ENCODE results near the gene RETREG1.

DNA sequence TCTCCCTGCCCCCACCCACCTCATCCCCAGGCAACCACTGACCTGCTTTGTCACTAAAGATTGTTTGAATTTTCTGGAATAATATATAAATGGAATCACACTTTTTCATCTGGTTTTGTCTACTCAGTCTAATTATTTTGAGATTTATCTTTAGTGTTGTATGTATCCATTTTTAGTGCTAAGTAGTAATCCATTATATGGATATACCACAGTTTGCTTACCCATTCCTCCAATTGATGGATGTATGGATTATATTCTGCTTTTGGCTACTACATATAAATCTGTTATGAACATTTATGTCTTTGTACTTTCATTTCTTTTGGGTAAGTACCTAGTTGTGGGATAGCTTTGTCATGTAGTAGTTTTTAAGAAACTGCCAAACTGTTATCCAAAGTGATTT is 136.7 kb downstream of the RETREG1 start:
- TF ChIP-seq TAF1 (CRISPR knock-in tag; IDR thresholded peaks at IDR 0.05): no peak
- TF ChIP-seq POLR2A (IDR thresholded peaks at IDR 0.05; ENCODE audit: insufficient read depth in 1 of 2, low read depth in 2 of 2, low read length in 2 of 2): no peak
- TF ChIP-seq JUND (CRISPR knock-in tag; IDR thresholded peaks at IDR 0.05): no peak
- TF ChIP-seq, protein P1, sequence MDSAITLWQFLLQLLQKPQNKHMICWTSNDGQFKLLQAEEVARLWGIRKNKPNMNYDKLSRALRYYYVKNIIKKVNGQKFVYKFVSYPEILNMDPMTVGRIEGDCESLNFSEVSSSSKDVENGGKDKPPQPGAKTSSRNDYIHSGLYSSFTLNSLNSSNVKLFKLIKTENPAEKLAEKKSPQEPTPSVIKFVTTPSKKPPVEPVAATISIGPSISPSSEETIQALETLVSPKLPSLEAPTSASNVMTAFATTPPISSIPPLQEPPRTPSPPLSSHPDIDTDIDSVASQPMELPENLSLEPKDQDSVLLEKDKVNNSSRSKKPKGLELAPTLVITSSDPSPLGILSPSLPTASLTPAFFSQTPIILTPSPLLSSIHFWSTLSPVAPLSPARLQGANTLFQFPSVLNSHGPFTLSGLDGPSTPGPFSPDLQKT (CRISPR knock-in tag; IDR thresholded peaks at IDR 0.05; ENCODE audit: borderline replicate concordance): no peak
- TF ChIP-seq, protein P2, sequence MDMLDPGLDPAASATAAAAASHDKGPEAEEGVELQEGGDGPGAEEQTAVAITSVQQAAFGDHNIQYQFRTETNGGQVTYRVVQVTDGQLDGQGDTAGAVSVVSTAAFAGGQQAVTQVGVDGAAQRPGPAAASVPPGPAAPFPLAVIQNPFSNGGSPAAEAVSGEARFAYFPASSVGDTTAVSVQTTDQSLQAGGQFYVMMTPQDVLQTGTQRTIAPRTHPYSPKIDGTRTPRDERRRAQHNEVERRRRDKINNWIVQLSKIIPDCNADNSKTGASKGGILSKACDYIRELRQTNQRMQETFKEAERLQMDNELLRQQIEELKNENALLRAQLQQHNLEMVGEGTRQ (IDR thresholded peaks at IDR 0.05; ENCODE audit: low read depth, low read length): no peak
- TF ChIP-seq, protein P2 (CRISPR knock-in tag; IDR thresholded peaks at IDR 0.05; ENCODE audit: borderline replicate concordance): no peak
- TF ChIP-seq, protein P3, sequence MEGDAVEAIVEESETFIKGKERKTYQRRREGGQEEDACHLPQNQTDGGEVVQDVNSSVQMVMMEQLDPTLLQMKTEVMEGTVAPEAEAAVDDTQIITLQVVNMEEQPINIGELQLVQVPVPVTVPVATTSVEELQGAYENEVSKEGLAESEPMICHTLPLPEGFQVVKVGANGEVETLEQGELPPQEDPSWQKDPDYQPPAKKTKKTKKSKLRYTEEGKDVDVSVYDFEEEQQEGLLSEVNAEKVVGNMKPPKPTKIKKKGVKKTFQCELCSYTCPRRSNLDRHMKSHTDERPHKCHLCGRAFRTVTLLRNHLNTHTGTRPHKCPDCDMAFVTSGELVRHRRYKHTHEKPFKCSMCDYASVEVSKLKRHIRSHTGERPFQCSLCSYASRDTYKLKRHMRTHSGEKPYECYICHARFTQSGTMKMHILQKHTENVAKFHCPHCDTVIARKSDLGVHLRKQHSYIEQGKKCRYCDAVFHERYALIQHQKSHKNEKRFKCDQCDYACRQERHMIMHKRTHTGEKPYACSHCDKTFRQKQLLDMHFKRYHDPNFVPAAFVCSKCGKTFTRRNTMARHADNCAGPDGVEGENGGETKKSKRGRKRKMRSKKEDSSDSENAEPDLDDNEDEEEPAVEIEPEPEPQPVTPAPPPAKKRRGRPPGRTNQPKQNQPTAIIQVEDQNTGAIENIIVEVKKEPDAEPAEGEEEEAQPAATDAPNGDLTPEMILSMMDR (CRISPR knock-in tag; IDR thresholded peaks at IDR 0.05): no peak
- TF ChIP-seq TBX3 (IDR thresholded peaks at IDR 0.05; ENCODE audit: borderline replicate concordance): no peak
- TF ChIP-seq EHMT2 (IDR thresholded peaks at IDR 0.05; ENCODE audit: borderline replicate concordance, low read depth, low read length): no peak
- no peak for TF ChIP-seq SMAD9 (CRISPR knock-in tag; IDR thresholded peaks at IDR 0.05)
- TF ChIP-seq EP300 (IDR thresholded peaks at IDR 0.05; ENCODE audit: low read depth in 2 of 2, low read length in 2 of 2): no peak
- TF ChIP-seq EP300 (CRISPR knock-in tag; IDR thresholded peaks at IDR 0.05; ENCODE audit: borderline replicate concordance): no peak
- no peak for TF ChIP-seq ZKSCAN8 (CRISPR knock-in tag; IDR thresholded peaks at IDR 0.05; ENCODE audit: borderline replicate concordance)
- no peak for TF ChIP-seq ARID2 (CRISPR knock-in tag; IDR thresholded peaks at IDR 0.05; ENCODE audit: borderline replicate concordance)
- TF ChIP-seq, protein P4, sequence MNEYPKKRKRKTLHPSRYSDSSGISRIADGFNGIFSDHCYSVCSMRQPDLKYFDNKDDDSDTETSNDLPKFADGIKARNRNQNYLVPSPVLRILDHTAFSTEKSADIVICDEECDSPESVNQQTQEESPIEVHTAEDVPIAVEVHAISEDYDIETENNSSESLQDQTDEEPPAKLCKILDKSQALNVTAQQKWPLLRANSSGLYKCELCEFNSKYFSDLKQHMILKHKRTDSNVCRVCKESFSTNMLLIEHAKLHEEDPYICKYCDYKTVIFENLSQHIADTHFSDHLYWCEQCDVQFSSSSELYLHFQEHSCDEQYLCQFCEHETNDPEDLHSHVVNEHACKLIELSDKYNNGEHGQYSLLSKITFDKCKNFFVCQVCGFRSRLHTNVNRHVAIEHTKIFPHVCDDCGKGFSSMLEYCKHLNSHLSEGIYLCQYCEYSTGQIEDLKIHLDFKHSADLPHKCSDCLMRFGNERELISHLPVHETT (CRISPR knock-in tag; conservative IDR thresholded peaks at IDR 0.05): no peak

Data from HepG2 (cell line).